NCI-H345 treated with DMSO at 0.1 percent for 48 hours (cell line): ENCODE results near the gene DPT.

Experiments used
- DNase-seq: peaks from one replicate; lab custom pipeline; 2025; ENCODE audit not compliant: unreplicated experiment; lab: John Stamatoyannopoulos, UW

DPT gene

GRCh38 chr1:168736520-168736919 is 7.5 kb upstream of the DPT start:
- no peak for DNase-seq

GRCh38 chr1:168735974-168736373 is 7.0 kb upstream of the DPT start:
- DNase-seq = no peak

GRCh38 chr1:168734946-168735345 is 5.9 kb upstream of the DPT start:
- no peak for DNase-seq

GRCh38 chr1:168734271-168734670 is 5.3 kb upstream of the DPT start:
- DNase-seq = no peak

GRCh38 chr1:168733241-168733640 is 4.2 kb upstream of the DPT start:
- DNase-seq = no peak

GRCh38 chr1:168732736-168733135 is 3.7 kb upstream of the DPT start:
- no peak for DNase-seq

- no peak for DNase-seq
Observed at GRCh38 chr1:168731244-168731953, 2.4 kb upstream of the DPT start.

- no peak for DNase-seq
Observed at GRCh38 chr1:168729405-168729802, 398 bp upstream of the DPT start.

- DNase-seq = no peak
Observed at GRCh38 chr1:168726719-168727118, 2.3 kb downstream of the DPT start.

- DNase-seq = no peak
Observed at GRCh38 chr1:168726281-168726680, 2.7 kb downstream of the DPT start.

- no peak for DNase-seq
Observed at GRCh38 chr1:168725831-168726230, 3.2 kb downstream of the DPT start.

- no peak for DNase-seq
Observed at GRCh38 chr1:168725060-168725459, 3.9 kb downstream of the DPT start.

GRCh38 chr1:168723000-168723399 is 6.0 kb downstream of the DPT start:
- no peak for DNase-seq

GRCh38 chr1:168720839-168721238 is 8.2 kb downstream of the DPT start:
- DNase-seq = no peak

GRCh38 chr1:168719306-168720111 is 9.5 kb downstream of the DPT start:
- DNase-seq = no peak

GRCh38 chr1:168717906-168718891 is 10.8 kb downstream of the DPT start:
- DNase-seq = no peak

- DNase-seq = no peak
Observed at GRCh38 chr1:168714012-168714411, 15.0 kb downstream of the DPT start.

- DNase-seq = no peak
Observed at GRCh38 chr1:168709405-168710363, 19.3 kb downstream of the DPT start.

- no peak for DNase-seq
Observed at GRCh38 chr1:168708698-168709404, 20.2 kb downstream of the DPT start.
